GM12892 (cell line): ENCODE data around the gene CHRDL2.

Source experiments
- POLR2A ChIP-seq: IDR thresholded peaks from 2 replicates; pipeline ENCODE4 v1.6.1; 2011; ENCODE audit warnings: low read depth, low read length, control low read depth
- POLR2AphosphoS5 ChIP-seq: IDR thresholded peaks from 2 replicates; pipeline ENCODE4 v1.6.1; 2011; ENCODE audit warnings: low read depth, low read length, control low read depth
- TAF1 ChIP-seq: IDR thresholded peaks from 2 replicates; pipeline ENCODE4 v1.6.1; 2011; ENCODE audit warnings: low read depth, mild to moderate bottlenecking, control low read depth, low read length, borderline replicate concordance

DNA sequence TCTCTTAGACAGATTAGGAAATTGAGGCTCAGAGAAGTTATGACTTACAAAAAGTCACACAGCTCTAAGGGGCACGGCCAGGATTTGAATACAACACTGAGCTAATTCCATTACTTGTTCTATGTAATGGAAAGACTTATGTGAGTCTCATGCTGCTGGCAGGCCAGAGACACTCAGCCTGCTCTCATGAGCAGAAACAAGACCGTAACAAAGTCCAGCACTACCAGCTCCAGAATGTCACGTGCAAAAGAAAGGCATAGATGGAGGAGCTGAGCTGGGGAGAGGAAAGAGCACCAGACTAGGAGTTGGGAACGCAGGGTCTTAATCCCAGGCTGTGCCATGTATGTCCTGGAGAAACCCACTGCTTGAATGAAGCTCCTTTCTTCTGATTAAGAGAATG is 1.8 kb downstream of the CHRDL2 start:
- TF ChIP-seq POLR2A (no peak), POLR2AphosphoS5 (no peak), TAF1 (no peak)
